HG03378 (cell line): ENCODE data around the gene C6orf89.

Experiments used
- ATAC-seq: cut with Tn5 transposase; IDR thresholded peaks from one replicate; pipeline ENCODE4 v1.9.1; 2021; ENCODE audit warnings: mild to moderate bottlenecking, moderate library complexity; ENCODE audit not compliant: unreplicated experiment

C6orf89 gene

GRCh38 chr6:36885461-36886401 lies at the start of gene C6orf89:
Gene C6orf89 (plus strand): TSS chr6:36885952. CDS start chr6:36899445, 13,493 bp downstream.
- peak; percentile 95 for ATAC-seq

DNA sequence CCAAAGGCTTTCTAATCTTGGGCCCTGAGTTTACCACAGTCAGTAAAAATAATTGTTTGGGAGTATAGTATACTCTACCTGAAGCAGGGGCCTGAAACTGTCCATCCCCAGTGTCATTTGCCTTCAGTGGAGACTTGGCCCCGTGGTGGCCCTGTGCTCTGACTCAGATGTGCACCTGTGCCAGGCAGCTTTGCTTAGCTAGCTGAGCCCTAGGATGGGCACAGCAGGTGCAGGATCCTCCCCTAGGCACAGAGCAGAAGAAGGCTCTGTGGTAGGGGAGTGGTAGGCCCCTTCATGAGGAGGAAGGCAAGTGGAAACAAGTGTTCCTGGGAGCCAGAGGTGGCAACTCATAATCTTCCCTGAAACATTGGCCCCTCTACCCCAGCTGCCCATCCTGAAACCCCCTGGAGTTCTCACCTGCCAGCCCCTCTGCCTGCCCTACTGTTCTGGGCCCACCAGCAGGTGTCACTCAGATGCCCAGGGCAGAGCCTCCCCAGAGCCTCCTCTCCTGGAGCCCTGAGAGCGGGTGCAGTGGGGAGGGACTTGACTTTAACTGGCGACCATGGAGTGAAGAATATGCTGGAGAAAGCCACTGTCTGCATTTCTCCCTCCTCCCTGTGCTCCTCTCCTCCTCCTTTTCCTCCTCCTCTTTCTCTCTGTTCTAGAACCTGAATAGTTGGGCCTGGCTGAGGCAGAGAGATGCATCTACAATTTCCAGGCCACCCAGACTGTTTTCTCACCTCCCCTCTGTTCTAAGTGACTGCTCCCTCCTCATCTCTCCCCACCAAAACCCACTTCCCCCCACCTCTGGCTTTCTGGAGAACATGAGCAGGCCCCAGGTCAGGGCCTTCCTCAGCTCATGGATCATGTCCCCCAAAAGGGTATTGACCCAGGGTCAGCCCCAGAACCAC lies 49.4 kb upstream of the C6orf89 start:
- no peak for ATAC-seq

DNA sequence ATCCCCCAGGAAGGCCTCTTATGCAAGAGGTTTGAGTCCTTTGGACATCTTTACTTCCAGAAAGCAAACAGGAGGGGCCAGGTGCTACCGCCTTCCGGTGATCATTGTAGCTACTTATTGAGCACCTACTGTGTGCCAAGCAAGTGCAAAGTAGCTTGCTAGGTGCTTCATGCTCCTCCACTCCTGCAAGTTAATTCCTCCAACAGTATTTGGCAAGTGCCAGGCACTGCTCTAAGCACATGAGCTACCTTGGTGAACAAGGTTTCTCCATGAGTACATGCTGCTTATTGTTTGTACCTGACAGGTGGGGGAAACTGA lies 48.8 kb upstream of the C6orf89 start:
- no peak for ATAC-seq

GRCh38 chr6:36837686-36838085 lies 48.1 kb upstream of the C6orf89 start:
- no peak for ATAC-seq

GRCh38 chr6:36838896-36839748 lies 46.6 kb upstream of the C6orf89 start, which contains the start of gene CPNE5:
Gene CPNE5 (minus strand): TSS chr6:36839444. CDS start chr6:36839377, 67 bp downstream.
- no peak for ATAC-seq

- no peak for ATAC-seq
Observed at GRCh38 chr6:36839749-36840431, 45.9 kb upstream of the C6orf89 start.

GRCh38 chr6:36840432-36841403 lies 45.0 kb upstream of the C6orf89 start:
- ATAC-seq, result no peak

DNA sequence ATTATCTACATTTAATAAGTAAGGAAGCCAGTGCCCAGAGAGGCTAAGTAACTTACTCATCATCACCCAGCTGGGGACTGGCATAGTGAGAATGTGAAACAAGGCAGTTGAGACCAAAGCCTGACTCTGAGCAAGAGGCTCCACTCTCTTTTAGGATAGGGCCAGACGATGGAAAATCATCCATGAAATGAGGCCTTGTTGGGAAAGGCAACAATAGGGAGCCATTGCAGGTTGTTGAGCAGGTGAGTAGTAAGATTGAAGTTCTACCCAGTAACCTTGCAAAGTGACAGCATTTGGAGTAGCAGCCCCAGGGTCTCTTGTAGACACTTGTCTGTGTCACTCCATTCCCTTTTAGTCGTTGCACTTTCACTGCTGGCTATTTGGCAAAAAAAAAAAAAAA lies 44.0 kb upstream of the C6orf89 start:
- ATAC-seq, result no peak

- no peak for ATAC-seq
Observed at GRCh38 chr6:36843170-36843569, 42.6 kb upstream of the C6orf89 start.

DNA sequence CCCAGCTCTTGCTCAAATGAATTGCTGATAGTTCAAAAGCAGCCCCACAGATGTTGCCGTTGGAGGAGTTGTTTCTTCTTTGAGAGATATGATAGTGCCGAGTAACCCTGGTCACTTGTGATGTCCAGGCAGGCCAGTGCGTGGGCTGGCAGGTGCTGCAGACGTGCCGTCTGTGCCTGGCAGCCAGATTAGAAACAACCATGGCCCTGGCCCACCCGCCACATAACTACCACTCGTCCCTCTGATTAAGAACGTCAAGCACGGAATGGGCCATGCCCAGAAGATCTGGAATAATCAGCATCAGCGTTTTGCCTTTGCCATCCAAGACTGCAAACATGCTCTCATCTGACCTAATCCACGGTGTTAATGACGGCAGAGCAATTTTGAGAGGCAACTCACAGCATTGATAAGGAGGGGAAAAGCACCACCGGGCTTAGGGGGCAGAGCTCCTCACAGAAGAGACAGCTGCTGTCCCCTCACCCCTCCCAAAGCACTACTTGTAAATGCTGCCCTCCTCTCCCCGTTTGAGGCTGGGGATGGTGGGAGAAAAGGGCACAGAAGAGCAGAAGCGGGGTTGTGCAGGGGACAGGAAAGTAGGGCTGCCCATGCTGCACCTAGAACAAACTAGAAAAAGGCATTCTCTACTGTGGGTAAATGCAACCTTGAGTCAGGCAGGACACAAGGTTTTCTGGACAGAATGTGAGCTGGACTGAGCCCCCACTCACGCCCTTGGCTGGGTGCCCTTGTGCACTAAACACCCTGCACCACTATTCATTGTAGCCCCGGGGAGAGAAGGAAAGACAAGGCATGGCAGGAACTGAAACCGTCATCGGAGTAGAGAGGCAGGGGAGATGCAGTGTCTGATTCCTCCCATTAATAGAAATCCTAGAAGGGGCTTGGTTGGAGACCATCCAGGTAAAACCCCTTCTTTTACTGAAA lies 41.3 kb upstream of the C6orf89 start:
- no peak for ATAC-seq

DNA sequence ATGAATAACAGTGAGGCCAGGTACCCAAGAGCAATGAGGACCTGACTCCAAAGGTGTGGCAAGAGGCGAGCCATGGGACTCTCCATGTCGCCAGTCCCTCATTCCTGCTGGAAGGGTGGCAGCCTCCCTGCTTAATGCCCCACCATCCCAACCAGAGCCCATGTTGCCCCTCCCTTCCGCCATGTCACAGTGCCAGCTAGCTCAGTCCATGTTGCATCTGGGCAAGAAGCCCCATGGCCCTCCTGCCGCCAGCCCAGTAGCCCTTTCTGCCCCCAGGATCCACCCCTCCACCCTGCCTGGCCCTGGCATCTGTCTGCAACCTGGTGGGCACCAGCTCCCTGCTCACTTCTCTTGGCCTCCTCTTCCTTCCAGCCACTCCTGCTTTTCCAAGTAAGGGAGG lies 40.5 kb upstream of the C6orf89 start:
- no peak for ATAC-seq

DNA sequence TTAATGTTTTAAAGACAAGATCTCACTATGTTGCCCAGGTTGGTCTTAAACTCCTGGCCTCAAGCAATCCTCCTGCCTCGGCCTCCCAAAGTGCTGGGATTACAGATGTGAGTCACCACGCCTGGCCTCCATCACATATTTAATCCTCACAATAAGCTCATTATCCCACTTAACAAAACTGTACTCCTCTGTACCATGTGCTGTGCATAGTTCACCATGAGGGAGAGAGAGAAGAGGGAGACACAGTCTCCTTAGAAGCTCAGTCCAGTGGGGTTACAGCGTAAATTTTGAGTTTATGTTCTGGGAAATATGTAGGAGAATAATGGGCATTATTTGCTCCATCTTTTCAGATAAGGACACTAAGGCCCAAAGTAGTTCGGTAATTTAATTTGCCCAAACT lies 38.6 kb upstream of the C6orf89 start:
- no peak for ATAC-seq

DNA sequence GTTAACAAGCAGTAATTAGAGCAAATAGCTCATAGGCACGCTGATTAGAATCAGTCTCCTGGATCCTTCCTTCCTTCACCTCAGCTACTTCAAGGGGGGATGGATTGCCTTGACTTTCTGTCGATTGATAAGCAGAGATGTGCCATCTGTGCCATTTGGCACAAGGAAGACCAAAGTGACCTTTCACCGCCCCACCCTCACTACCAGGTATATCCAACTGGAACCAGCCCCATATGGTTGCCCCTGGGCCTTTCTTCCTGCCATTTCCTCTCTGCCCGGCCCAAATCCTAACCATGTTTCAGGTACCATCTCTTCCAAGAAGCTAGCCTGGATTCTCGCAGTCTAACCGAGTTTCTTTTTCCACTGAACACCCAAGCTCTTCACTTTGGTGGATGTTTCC lies 37.8 kb upstream of the C6orf89 start:
- no peak for ATAC-seq

DNA sequence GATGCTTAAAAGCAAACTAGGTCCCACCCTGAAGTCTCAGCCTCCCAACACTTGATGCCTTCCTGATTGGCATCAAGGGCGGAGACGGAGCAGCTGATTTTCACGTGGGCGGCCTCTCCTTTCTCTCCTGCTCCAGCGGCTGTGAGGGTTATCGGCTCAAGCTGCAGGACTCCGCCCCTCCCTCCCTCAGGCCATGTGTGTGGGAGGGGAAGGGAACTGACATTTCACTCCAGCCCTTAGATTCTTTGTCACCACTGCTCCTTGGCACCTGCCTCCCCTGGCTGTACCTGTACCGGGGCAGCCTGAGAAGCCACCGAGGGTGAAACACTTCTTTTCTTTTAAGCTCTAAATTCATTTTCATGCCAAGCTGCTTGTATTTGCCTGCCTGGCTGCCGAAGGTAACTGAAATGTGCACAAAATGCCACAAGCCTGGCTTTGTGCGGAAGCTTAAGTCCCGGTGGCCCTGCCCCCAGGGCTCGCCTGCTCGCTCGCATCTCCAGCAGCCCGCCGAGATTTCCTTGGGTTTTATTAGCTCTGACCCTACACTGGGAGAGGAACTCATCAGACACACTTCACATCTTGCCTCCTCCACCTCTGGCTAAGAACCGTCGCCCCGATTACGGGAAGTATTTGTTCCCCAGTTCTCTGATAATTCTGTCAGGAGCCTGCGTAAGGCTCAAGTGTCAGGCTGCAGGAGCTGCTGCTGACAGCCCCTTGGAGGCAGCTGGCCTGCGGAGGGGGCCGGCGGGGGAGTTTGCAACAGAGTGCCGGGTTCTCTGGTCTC lies 36.9 kb upstream of the C6orf89 start:
- no peak for ATAC-seq

GRCh38 chr6:36850021-36850420 lies 35.7 kb upstream of the C6orf89 start:
- no peak for ATAC-seq

GRCh38 chr6:36851149-36851614 lies 34.6 kb upstream of the C6orf89 start:
- no peak for ATAC-seq

GRCh38 chr6:36851626-36852025 lies 34.1 kb upstream of the C6orf89 start:
- ATAC-seq, result no peak
